Right lobe of liver (tissue), 4 donors: ENCODE results near the gene ACAN.

ENCODE experiments used
- CTCF ChIP-seq, 4 donors: fragments of 200-600 bp in 3 of 4; fragments of 450-650 bp in 1 of 4; IDR thresholded peaks; one replicate each; pipeline versions ENCODE4 v1.5.1 to v1.8.0; 2016 to 2022; ENCODE audit warnings: antibody characterized with exemption in 4 of 4, mild to moderate bottlenecking in 2 of 4
- POLR2A ChIP-seq: fragments of 450-650 bp; IDR thresholded peaks from one replicate; pipeline ENCODE4 v1.6.1; 2017; ENCODE audit warnings: antibody characterized with exemption, mild to moderate bottlenecking
- donor health status: DM: no; HTN: no; CAD: no.
- donor health status: DM: no; HTN: no; CAD: no.
- donor health status: DM: no; HTN: yes; CAD: no.

- TF ChIP-seq CTCF (IDR thresholded peaks at IDR 0.05), result no peak
- TF ChIP-seq POLR2A, result no peak
These were observed 43.9 kb downstream of the ACAN start for GRCh38 chr15:88847144-88847543.
